ENCODE data around the gene HIP1R.

HIP1R gene

DNA sequence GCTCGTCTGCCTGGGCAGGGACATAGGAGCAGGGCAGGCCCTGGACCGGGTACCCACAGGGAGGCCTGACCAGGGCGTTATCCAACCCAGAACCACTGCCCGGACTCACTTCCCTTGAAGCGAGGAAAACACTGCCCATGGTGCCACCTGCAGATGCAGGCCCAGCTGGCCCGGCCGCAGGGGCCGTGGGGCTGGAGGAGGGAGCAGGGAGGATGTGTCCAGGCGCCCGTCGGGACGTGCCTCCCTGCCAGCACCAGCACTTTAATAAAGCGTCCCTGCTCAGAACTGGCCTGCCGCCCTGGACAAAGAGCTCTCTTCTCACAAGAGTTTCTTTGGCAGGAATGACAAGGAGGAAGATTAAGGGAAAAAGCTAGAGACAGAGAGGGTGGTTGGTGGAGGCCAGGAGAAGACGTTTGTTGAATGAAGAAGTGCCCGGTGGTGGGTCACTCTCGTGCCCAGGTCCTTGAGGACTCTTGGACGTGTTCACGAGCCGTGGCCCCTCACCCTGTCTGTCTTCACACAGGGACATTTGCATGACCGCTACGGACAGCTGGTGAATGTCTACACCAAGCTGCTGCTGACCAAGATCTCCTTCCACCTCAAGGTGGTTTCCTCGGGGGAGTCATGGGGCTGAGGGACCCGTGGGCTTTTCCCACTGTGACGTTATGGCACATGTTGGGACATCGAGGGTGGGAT, 14.2 kb downstream of the HIP1R start:
- no peak for DNase-seq

DNA sequence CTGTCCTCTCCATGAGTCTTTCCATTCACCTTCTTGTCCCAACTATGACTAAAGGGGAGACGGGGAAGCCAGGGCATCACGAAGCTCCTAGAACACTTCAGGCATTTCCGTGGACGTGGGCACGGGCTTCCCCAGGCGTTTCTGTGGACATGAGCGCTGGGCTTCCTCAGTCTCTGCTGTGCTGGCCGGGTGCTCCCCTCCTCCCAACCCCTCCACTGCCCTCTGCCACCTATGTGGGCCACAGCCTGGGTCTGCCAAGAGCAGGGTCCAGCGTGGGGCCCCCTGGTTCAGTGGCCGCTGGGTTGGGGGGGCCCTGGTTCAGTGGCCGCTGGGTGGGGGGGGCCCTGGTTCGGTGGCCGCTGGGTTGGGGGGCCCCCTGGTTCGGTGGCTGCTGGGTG, 14.8 kb downstream of the HIP1R start:
- DNase-seq, result no peak

DNA sequence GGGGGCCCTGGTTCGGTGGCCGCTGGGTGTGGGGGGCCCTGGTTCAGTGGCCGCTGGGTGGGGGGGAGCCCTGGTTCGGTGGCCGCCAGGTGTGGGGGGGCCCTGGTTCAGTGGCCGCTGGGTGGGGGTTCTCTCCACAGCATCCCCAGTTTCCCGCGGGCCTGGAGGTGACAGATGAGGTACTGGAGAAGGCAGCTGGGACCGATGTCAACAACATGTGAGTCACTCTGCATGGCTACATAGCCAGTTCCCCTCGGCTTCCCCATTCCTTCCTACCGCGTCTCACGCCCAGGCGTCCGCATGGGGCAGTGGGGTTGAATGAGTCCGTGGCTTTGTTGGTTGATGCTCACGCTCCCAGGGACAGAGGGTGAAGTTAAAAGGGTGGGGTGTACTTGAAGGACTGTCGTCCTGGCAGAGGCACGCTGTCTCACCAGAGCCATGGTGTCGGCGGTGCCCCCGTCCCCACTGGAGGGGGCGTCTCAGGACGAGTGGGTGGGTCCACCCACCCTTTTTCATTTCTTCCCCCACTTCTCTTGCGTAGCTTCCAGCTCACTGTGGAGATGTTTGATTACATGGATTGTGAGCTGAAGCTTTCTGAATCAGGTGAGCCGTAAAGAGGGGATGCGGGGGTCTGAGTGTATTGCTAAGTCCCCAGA, 15.6 kb downstream of the HIP1R start:
- DNase-seq, result no peak

DNA sequence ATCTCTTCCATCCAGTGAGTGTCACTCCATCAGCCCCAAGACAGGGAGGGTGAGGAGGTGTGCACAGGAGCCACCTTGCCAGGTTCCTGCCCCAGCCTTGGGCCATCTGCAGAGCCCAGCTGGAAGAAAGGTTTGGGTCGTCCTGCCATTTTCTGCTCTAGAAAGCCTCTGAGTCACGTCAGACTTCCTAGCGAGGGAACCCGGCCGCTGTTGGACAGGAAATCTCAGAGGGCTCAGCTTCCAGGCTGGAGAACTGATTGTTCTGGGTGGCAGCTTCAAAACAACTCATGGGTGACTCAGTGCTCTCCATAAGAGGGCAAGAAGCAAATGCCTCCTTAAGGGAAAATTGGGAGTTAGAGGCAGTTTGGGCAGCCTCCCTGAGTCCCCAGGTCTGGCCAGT, 16.6 kb downstream of the HIP1R start:
- no peak for DNase-seq

DNA sequence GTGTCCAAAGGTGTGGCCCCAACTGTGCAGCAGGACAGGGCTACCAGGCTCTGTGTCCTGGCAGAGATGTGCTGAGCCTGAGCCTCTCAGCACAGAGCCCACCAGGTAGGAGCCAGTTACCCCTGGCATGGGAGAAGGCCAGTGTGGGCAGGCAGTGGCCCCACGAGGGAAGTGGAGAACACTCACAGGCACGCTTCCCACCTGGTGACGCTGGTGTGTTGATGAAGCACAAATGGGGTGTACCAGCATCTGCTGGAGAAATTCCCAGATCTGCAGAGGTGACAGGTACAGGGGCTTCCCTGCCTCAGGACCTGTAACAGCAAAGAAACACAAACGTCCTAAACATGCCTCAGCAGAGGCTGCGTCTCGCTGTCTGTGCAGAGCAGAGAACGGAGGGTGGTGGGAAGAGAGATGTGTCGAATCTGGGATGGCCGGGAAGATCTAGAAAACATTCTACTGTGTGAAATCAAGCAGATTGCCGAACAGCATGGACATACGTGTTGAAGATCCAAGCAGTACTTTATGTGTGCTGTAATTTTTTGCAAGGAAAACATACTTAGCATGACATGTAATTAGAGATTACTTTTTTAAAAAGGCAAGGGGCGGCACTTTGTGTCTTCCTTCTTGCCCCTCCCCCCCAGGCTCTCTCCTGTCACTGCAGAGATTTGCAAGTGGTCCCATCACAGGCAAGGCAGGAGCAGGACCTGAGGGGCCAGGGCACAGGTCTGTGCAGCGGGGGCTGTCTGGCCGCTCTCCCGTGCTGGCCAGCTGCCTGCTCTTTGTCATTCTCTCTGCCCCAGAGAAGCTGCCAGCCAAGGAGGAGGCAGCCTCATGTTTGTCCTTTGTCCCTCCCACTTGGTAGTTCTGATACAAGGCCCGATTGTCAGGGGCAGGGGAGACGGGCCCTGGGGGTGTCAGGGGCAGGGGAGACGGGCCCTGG, 17.3 kb downstream of the HIP1R start:
- no peak for DNase-seq

DNA sequence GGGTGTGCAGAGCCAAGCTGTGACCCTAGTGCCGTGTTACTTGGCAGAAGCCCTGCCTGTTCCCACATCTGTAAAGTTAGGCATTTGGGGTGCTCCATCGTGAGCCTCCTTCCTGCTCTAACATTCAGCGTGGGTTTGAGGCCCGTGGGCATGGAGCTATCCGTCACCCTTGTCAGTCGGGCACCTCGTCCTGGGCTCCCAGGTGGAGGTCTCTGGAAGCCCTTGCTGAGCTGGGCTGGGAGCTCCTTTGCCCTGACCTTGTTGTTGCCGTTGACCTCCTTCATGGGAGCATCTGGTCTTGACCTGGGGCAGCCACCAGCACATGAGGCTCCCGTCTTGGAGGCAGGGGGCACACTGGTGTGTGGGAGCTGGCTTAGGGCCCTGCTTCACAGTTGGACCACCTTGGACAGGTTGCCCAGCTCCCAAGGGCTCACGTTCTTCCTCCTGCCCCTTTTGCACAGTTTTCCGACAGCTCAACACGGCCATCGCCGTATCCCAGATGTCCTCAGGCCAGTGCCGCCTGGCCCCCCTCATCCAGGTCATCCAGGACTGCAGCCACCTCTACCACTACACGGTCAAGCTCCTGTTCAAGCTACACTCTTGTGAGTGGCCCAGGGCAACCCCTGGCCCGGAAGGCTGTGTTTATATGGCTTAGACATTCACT, 18.5 kb downstream of the HIP1R start:
- no peak for DNase-seq

DNA sequence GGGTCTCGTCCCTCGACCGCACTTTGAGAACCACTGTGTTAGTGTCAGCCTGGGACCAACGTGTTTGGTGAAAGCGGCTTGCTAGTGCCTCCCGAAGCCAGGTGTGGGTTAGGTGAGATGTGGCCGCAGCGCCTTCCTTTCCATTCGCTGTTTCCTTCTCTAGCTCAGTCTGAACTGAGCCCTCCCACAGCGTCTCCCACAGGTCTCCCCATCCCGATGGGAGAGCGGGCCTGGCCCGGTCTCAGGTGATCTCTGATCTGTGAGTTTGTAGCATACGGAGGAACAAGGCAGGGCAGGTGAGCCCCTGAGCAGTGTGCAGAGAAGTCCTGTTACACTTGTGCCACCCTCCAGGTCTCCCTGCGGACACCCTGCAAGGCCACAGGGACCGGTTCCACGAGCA, 19.3 kb downstream of the HIP1R start:
- no peak for DNase-seq

DNA sequence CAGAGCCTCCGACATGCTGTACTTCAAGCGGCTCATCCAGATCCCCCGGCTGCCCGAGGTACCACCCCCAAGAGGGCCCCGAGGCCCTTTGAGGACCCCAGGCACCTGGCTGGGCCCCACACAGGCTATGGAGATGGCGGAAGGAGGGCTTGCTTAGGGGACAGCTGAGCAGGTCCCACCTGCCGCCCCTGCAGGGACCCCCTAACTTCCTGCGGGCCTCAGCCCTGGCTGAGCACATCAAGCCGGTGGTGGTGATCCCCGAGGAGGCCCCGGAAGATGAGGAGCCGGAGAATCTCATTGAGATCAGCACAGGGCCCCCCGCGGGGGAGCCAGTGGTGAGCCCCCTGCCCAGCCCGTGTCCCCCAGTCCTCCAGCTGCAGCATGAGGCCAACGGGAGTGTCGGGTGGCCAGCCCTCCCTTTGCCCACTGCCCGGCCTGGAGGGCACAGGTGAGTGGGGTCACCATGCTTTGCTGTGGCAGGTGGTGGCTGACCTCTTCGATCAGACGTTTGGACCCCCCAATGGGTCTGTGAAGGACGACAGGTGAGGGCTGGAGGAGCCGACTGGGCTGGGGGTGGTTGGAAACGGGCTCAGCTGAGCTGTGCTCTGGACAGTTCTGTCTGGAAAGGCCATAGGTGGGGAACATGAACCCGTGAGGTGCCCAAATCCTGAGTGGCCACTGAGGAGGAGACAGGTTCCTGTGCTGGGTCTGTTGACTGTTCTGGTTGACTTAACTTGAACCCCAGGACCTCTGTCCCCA, 20.0 kb downstream of the HIP1R start:
- DNase-seq, result no peak

DNA sequence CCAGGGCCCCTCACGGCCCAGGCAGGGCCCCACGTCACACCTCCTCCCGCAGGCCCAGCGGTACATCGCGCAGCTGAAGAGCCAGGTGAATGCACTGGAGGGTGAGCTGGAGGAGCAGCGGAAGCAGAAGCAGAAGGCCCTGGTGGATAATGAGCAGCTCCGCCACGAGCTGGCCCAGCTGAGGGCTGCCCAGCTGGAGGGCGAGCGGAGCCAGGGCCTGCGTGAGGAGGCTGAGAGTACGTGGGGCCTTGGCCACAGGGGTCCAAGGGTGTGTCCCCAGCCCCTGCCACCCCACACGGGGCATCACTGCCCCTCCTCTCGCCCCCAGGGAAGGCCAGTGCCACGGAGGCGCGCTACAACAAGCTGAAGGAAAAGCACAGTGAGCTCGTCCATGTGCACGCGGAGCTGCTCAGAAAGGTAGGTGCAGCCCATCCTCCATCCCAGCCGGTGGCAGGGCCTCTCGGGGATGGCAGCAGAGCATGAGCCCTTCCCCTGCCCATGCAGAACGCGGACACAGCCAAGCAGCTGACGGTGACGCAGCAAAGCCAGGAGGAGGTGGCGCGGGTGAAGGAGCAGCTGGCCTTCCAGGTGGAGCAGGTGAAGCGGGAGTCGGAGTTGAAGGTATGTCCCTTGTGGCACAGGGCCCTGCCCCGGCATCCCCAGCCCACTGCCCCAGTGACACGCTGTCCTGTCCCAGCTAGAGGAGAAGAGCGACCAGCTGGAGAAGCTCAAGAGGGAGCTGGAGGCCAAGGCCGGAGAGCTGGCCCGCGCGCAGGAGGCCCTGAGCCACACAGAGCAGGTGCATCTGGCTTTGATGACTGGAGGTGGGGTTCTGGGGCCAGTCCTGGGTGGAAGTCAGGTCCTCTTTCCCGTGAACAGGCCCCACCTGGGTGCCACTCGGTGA, 20.9 kb downstream of the HIP1R start:
- DNase-seq, result no peak

DNA sequence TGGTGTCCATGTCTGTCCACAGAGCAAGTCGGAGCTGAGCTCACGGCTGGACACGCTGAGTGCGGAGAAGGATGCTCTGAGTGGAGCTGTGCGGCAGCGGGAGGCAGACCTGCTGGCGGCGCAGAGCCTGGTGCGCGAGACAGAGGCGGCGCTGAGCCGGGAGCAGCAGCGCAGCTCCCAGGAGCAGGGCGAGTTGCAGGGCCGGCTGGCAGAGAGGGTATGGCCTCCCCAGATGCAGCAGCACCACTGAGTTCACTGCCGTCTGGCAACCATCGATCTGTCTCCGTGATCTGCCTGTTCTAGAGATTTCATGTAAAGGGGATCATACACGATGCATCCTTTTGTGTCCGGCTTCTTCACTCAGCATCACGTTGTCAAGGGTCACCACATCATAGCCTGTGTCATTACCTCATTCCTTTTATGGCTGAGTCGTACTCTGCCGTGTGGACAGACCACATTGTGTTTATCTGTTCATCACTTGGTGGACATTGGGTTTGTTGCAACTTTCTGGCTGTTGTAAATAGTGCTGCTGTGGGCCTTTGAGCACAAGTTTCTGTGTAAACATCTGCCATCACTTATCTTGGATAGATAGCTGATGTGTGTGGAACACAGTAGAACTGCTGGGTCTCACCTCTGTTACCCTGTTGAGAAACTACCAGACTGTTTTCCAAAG, 21.9 kb downstream of the HIP1R start:
- no peak for DNase-seq

DNA sequence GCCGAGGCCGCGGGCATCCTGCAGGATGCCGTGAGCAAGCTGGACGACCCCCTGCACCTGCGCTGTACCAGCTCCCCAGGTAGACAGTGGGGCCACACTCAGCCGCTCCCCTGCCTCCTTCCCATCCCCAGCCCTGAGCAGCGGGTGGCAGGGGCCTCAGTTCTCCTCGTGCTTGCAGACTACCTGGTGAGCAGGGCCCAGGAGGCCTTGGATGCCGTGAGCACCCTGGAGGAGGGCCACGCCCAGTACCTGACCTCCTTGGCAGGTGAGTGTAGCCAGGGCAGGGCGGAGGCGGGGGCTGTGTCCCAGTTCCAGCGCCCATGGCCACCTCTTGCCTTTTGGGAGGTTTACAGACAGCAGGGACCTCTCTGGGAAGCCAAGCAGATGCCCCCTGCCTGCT, 22.9 kb downstream of the HIP1R start:
- no peak for DNase-seq

DNA sequence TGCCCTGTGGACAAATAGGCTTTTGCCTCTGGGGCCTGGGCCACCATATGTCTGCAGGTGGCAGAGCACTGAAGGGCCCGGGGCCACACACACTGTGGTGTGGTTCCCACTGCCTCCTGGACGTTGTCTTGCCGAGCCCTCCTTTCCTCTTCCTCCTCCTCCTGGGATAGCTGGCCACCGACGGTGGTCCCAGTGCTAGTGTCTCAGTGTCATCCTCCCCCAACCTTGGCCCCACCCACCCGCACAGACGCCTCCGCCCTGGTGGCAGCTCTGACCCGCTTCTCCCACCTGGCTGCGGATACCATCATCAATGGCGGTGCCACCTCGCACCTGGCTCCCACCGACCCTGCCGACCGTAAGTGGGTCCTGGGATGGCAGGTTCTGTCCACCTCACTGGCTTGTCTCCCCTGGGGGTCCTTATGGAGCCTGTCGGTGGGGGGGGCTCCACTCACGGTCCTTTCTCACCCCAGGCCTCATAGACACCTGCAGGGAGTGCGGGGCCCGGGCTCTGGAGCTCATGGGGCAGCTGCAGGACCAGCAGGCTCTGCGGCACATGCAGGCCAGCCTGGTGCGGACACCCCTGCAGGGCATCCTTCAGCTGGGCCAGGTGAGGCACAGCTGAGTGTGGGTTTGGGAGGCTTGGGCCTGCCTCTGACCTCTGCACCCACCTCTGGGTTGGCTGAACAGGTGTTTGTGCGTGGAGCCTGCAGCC, 23.5 kb downstream of the HIP1R start:
- no peak for DNase-seq

DNA sequence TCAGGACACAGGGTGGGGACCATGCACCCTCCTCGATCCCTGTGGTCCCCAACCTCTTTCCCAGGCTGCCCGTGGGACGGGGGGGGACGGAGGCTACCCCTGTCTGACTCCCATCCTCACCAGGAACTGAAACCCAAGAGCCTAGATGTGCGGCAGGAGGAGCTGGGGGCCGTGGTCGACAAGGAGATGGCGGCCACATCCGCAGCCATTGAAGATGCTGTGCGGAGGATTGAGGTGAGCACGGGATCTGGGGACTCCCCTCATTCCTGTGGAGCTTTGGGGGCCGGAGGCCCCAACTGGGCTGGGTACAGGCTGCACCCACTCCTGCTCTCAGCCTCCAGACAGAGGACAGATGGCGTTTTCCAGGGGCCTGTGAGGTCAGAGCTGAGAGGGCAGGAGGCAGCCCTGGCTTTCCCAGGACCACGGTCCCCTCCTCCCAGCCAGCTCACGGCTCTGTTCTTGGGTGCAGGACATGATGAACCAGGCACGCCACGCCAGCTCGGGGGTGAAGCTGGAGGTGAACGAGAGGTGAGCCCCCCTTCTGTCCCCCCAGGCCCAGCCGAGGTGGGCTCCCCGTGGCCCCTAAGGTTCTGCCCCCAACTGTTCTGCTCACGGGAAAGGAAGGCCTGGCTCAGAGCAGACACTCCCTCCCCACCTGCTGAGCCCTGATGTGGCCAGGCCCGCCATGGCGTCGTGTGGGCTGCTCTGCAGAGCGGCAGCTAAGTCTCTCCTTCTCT, 24.2 kb downstream of the HIP1R start:
- DNase-seq, result no peak

DNA sequence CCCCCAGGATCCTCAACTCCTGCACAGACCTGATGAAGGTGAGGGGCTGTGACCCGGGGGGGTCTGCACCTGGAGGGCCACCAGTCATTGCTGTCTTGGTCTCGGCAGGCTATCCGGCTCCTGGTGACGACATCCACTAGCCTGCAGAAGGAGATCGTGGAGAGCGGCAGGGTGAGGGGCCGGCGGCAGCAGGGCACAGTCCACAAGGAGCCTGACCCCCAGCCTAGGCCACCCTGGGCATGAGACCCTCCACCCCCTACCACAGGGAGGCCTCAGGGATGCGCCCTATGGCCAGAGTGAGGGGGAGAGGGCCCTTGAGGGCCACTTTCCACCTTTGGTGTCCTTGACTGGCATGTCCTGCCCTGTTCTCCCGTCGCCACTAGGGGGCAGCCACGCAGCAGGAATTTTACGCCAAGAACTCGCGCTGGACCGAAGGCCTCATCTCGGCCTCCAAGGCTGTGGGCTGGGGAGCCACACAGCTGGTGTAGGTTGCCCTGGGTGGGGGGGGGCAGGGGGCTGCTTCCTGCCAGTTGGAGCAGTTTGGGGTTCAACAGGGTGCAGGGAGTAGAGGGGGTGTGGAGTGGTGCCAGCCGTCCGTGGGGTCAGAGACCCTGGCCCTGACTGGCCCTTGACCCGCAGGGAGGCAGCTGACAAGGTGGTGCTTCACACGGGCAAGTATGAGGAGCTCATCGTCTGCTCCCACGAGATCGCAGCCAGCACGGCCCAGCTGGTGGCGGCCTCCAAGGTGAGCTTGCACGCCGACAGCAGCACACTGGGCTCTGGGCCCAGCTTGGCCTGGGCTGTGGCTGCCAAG, 25.0 kb downstream of the HIP1R start:
- DNase-seq, result peak; percentile 38 to 50

DNA sequence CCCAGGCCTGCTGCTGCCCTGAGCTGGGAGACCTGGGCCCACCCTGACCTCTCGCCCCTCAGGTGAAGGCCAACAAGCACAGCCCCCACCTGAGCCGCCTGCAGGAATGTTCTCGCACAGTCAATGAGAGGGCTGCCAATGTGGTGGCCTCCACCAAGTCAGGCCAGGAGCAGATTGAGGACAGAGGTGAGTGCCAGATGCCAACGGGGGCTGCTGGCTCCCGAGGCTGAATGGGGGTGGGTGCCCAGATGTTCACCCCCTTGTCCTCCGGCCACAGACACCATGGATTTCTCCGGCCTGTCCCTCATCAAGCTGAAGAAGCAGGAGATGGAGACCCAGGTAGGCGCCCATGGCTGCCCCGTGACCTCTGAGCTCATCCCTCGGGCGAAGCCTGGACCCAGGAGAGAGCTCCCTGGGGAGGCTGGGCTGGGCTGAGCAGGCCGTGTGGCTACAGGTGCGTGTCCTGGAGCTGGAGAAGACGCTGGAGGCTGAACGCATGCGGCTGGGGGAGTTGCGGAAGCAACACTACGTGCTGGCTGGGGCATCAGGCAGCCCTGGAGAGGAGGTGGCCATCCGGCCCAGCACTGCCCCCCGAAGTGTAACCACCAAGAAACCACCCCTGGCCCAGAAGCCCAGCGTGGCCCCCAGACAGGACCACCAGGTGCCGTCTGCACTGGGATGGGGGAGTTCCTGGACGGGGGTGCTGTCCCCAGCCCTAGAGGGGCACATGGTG, 25.8 kb downstream of the HIP1R start:
- no peak for DNase-seq

DNA sequence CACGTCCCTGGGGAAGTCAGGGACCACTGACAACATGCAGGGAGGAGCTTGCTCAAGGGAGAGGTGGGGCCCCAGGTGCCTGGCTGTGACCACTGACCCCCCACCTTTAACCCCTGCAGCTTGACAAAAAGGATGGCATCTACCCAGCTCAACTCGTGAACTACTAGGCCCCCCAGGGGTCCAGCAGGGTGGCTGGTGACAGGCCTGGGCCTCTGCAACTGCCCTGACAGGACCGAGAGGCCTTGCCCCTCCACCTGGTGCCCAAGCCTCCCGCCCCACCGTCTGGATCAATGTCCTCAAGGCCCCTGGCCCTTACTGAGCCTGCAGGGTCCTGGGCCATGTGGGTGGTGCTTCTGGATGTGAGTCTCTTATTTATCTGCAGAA, 26.3 kb downstream of the HIP1R start:
- DNase-seq, result no peak

DNA sequence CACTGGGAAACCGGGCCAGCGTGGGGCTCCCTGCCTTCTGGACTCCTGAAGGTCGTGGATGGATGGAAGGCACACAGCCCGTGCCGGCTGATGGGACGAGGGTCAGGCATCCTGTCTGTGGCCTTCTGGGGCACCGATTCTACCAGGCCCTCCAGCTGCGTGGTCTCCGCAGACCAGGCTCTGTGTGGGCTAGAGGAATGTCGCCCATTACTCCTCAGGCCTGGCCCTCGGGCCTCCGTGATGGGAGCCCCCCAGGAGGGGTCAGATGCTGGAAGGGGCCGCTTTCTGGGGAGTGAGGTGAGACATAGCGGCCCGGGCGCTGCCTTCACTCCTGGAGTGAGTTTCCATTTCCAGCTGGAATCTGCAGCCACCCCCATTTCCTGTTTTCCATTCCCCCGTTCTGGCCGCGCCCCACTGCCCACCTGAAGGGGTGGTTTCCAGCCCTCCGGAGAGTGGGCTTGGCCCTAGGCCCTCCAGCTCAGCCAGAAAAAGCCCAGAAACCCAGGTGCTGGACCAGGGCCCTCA, 26.9 kb downstream of the HIP1R start:
- no peak for DNase-seq

All from AML-193 (cell line).